ENCODE measurements around the gene LGALS3BP.

LGALS3BP gene

DNA sequence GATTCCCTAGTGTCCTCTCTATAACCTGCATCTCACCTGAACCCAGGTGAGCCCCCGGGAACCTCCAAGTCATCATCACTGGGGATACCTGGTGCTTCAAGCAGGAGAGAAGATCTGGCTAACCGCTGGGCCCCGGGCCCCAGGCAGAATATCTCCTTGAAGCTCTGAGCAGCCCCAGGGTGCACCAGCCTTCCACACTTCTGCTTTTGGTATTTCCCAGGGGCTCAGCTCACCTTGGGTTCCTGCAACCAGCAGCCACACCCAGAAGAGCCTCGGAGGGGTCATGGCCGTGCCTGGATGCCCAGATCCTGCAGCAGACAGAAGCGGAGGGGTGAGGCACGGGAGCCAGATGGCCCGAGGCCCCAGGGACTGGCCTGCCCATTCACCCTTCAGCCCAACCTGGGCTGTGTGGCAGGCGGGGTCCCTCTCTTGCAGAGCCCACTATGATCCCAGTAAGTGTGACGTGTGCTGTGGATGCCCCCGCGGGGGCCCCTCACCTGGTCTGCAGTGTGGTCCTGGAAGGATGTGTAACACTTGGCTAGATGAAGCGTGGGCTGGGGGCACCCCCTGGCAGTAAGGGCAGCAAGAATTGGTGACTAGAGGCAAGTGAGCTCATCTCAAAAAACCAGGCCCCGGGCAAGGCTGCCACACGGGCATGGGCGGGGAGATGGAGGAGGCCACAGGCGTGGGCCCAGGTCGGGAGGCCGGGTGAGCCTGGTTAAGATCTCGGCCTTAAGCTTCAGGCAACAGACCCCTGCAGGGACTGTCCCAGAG lies 2.6 kb downstream of the LGALS3BP start:
- H3K27ac ChIP-seq (ENCODE audit: low read depth, low read length, severe bottlenecking) = no peak overlapping the region
- H3K9me3 ChIP-seq (ENCODE audit: control insufficient read depth, low read length) = no peaks in the 10 kb centered on the region
- no peaks in the 10 kb centered on the region for H3K36me3 ChIP-seq (ENCODE audit: control insufficient read depth, insufficient read depth, low read length)
- no peak overlapping the region for H3K4me3 ChIP-seq (ENCODE audit: extremely low read depth, insufficient read depth, low read length, poor library complexity, severe bottlenecking)
- 90 to 95% methylated on average over 17 to 18 of the region's 20 CpGs for WGBS, 2 experiments (ENCODE audit: insufficient coverage in 2 of 2)
- peaks cover 5% of the 10 kb centered on the region for H3K4me1 ChIP-seq (ENCODE audit: control insufficient read depth, insufficient read depth, low read length, poor library complexity, severe bottlenecking)

DNA sequence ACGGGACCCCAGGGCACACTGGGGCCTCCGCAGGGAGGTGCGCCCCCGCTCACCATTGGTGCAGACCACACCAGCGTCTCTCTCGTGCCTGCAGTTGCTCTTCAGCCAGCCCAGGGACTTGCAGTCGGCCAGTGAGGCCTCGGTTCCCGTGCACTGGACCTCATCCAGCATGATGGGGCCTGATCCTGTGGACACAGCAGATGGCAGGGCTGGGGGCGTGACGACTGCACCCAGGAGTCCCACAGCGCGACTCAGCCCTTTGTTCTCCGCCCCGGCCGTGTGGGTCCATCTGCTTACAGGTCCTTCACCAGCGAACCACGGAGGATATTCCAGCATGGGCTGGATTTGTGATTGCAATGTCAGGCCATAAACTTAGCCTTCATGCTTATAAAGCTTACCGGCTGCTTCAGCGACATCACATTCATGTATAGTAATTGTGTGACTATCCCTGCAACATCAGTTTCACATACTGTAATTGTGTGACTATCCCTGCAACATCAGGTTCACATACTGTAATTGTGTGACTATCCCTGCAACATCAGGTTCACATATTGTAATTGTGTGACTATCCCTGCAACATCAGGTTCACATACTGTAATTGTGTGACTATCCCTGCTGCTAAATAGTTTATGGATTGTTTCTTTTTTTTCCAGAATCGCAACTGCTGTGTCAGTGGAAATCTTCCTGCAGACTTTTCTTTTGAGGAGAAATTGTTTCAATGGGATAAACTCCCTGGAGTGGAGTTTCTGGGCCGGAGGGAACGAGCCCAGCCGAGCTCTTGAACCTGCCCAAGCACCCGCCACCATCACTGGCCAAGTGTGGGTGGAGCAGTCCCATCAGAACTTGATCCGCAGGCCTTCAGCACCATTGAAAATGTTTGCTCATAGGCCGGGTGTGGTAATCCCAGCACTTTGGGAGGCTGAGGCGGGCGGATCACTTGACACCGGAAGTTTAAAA lies 4.8 kb downstream of the LGALS3BP start:
- H3K4me1 ChIP-seq (ENCODE audit: control insufficient read depth, insufficient read depth, low read length, poor library complexity, severe bottlenecking) = peaks cover 12% of the 10 kb centered on the region
- no peaks in the 10 kb centered on the region for H3K36me3 ChIP-seq (ENCODE audit: control insufficient read depth, insufficient read depth, low read length)
- no peak overlapping the region for H3K4me3 ChIP-seq (ENCODE audit: extremely low read depth, insufficient read depth, low read length, poor library complexity, severe bottlenecking)
- no peaks in the 10 kb centered on the region for H3K9me3 ChIP-seq (ENCODE audit: control insufficient read depth, low read length)
- WGBS, 2 experiments (ENCODE audit: insufficient coverage in 2 of 2) = 77 to 79% methylated on average over 27 of the region's 30 CpGs
- H3K27ac ChIP-seq (ENCODE audit: low read depth, low read length, severe bottlenecking) = no peak overlapping the region

DNA sequence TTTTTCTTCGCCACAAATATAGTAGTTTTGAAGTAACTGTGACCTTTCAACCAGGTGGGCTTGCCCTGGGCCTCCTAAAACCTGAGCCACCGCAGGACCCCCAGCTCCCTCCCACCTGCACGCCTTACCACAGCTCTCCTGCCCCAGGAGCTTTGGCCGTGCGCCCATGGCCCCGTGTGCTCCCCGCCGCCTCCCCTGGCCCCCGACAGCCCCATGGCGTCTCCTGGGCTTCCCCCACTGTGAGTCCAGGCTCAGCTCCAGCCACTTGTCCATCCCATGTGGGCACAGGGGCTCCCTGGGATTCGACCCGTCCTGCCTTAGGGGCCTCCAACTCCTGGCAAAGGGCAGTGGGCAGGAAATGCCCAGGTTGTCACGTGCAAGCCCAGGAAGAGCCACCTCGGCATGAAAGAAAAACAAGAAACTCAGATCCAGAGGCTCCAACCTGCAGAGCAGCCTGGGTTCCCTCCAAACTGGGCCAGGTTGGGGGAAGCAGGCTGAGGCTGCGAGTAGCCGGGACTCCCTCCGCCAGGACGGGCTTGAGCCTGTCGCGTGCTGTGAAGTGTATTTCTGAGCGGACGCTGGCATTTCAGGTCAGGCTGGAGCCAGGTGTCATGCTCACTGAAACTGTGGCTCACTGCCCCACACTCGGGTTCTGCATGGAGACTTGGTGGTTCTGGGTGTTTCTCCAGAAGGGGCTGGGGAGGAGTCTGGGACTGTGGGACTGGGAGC lies 5.8 kb downstream of the LGALS3BP start:
- H3K4me3 ChIP-seq (ENCODE audit: extremely low read depth, insufficient read depth, low read length, poor library complexity, severe bottlenecking) = no peak overlapping the region
- H3K36me3 ChIP-seq (ENCODE audit: control insufficient read depth, insufficient read depth, low read length) = no peaks in the 10 kb centered on the region
- H3K9me3 ChIP-seq (ENCODE audit: control insufficient read depth, low read length) = no peaks in the 10 kb centered on the region
- WGBS, 2 experiments (ENCODE audit: insufficient coverage in 2 of 2) = 96 to 100% methylated on average over 10 to 22 of the region's 23 CpGs
- peaks cover 12% of the 10 kb centered on the region for H3K4me1 ChIP-seq (ENCODE audit: control insufficient read depth, insufficient read depth, low read length, poor library complexity, severe bottlenecking)
- H3K27ac ChIP-seq (ENCODE audit: low read depth, low read length, severe bottlenecking) = no peak overlapping the region

DNA sequence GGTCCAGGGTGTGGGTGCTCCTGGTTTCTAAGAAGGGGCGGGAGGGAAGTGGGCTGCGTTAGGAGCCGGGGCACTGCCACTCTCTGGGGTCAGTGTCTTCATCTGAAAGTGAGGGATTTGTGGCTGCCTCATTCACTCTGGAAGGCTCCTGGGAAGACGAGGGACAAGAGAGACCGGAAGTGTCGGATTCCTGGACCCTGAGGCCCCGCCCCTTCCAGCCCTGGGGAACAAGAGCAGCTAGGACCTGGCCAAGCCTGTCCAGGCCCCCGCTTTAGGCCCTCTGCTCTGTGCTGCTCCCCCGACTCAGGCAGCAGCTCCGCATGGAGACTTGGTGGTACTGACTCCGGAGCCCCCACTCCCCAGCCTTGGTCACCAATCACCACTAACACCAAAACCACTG lies 6.5 kb downstream of the LGALS3BP start:
- WGBS, 2 experiments (ENCODE audit: insufficient coverage in 2 of 2) = 77 to 79% methylated on average over 8 to 11 of the region's 11 CpGs
- H3K4me3 ChIP-seq (ENCODE audit: extremely low read depth, insufficient read depth, low read length, poor library complexity, severe bottlenecking) = no peak overlapping the region
- peaks cover 12% of the 10 kb centered on the region for H3K4me1 ChIP-seq (ENCODE audit: control insufficient read depth, insufficient read depth, low read length, poor library complexity, severe bottlenecking)
- no peaks in the 10 kb centered on the region for H3K36me3 ChIP-seq (ENCODE audit: control insufficient read depth, insufficient read depth, low read length)
- H3K27ac ChIP-seq (ENCODE audit: low read depth, low read length, severe bottlenecking) = no peak overlapping the region
- no peaks in the 10 kb centered on the region for H3K9me3 ChIP-seq (ENCODE audit: control insufficient read depth, low read length)

DNA sequence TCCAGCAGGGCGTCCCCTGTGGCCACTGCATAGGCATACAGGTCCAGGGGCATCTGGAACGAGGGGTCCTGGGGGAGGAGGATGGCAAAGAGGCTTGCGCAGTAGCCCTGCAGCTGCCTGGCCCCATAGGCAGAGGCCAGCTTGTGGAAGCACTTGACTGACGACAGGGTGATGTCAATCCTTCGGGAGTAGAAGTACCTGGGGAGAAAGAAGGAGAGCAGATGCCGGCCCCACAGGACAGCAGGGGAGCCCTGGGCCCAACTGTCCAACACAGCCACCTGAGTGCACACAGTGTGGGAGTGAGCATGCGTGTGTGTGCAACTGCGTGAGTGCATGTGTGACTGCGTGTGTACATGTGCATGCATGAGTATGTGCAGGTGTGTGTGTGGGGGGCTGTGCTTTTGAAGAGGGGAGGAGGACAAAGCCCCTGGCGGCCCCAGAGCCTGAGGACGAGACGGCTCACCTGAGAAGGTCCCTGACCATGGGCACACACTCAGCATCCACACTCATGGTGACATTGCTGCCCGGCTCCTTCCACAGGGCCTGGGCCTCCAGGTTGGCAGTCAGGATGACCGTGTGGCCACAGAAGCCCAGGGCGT lies 7.1 kb downstream of the LGALS3BP start:
- Histone ChIP-seq H3K27ac (ENCODE audit: low read depth, low read length, severe bottlenecking) (no peak overlapping the region), H3K4me3 (ENCODE audit: extremely low read depth, insufficient read depth, low read length, poor library complexity, severe bottlenecking) (no peak overlapping the region), H3K4me1 (ENCODE audit: control insufficient read depth, insufficient read depth, low read length, poor library complexity, severe bottlenecking) (peaks cover 12% of the 10 kb centered on the region), H3K9me3 (ENCODE audit: control insufficient read depth, low read length) (no peaks in the 10 kb centered on the region), H3K36me3 (ENCODE audit: control insufficient read depth, insufficient read depth, low read length) (no peaks in the 10 kb centered on the region)
- WGBS, 2 experiments (ENCODE audit: insufficient coverage in 2 of 2) = 90% methylated on average over 11 to 12 of the region's 15 CpGs

DNA sequence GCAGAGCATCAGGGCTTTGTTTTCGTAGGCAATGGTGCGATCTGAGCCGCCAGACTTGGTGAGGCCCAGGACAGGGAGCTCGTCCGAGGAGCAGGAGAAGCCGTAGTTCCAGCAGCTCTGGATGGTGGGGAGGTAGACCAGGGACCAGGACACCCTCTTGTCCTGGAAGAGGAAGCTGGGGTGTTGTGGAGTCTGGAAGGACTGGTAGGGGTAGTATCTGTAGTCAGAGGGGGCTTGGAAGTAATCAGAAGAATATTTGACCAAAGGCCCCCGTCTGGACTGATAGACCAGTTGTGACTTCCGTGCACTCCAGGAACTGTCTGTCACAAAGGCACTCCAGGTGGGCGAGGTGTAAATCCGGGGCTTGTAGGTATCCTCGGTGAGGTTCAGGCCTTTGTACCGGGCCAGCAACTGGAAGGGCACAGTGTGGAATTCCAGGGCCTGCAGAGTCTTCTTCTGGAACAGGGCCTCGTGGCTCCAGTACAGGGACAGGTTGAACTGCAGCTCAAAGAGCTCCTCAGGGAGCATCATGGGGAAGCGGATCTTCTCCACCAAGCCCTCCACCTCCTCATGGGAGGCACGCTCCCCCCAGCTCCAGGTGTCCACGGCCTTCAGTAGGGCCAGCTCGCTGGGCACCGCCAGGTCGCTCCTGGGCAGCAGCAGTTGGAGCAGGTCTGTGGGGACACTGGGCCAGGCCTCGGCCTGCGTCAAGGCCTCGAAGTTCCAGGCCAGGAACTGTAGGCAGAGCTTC lies 7.8 kb downstream of the LGALS3BP start:
- H3K9me3 ChIP-seq (ENCODE audit: control insufficient read depth, low read length) = no peaks in the 10 kb centered on the region
- H3K4me3 ChIP-seq (ENCODE audit: extremely low read depth, insufficient read depth, low read length, poor library complexity, severe bottlenecking) = no peak overlapping the region
- H3K4me1 ChIP-seq (ENCODE audit: control insufficient read depth, insufficient read depth, low read length, poor library complexity, severe bottlenecking) = peaks cover 12% of the 10 kb centered on the region
- no peak overlapping the region for H3K27ac ChIP-seq (ENCODE audit: low read depth, low read length, severe bottlenecking)
- H3K36me3 ChIP-seq (ENCODE audit: control insufficient read depth, insufficient read depth, low read length) = no peaks in the 10 kb centered on the region
- 84 to 86% methylated on average over 22 of the region's 22 CpGs for WGBS, 2 experiments (ENCODE audit: insufficient coverage in 2 of 2)

DNA sequence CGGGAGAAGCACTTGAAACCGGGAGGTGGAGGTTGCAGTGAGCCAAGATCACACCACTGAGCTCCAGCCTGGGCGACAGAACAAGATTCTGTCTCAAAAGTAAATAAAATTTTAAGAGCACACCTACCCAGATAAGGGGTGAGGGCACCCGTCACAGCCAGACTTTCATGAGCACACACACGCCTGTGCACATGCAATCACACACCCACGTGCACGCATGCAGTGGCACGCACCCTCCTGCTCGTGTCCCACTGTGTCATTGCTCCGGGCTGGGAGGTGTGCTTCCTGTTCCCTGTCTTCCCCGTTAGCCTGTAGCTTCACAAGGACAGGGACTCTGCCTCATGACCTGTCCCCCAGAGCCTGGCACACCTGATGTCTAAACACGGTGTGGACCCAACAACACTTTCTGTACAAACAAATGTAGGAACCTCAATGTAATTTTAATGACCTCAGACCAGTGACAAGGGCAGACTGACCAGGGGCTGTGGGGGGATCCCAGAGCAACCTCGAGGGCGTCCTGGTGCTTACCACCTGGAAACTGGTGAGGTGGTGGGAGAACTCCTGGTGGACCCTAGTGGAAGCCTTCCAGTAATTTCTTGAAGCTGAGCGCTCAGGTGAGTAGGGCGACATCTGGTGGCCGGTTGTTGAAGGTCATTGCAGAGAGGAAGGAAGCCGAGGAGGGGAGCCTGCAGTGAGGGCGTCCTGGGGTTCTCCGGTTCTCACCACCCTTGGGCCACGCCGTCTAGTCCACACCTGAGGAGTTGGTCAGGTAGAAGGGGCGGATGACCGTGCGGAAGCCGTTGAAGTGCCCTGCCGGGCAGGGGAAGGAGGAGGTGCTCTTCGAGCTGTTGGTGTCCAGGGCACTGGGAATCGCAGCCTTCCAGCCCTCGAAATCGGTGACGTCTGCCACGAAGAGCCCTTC lies 8.6 kb downstream of the LGALS3BP start:
- Histone ChIP-seq H3K27ac (ENCODE audit: low read depth, low read length, severe bottlenecking) (no peak overlapping the region), H3K4me3 (ENCODE audit: extremely low read depth, insufficient read depth, low read length, poor library complexity, severe bottlenecking) (no peak overlapping the region), H3K36me3 (ENCODE audit: control insufficient read depth, insufficient read depth, low read length) (no peaks in the 10 kb centered on the region), H3K9me3 (ENCODE audit: control insufficient read depth, low read length) (no peaks in the 10 kb centered on the region), H3K4me1 (ENCODE audit: control insufficient read depth, insufficient read depth, low read length, poor library complexity, severe bottlenecking) (peaks cover 12% of the 10 kb centered on the region)
- 58 to 62% methylated on average over 29 to 32 of the region's 33 CpGs for WGBS, 2 experiments (ENCODE audit: insufficient coverage in 2 of 2)

DNA sequence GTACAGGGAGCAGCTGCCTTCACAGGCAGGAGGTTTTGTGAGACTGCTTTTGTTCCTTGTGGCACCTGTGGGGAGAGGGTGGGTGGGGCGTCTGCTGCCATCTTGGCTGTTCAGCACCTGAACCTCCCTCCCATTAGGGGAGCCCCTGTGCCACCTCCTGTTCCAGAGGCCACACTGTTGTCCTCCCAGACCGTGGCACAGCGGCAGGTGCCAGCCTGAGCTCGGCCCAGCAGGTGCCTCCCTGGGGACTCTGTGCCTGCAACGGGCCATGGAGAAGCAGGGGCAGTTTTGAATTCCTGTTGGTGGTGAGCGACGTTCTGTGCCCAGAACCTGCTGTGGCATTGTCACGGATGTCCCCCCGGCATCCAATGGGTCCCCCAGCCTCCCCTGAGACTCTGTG lies 9.9 kb downstream of the LGALS3BP start:
- H3K9me3 ChIP-seq (ENCODE audit: control insufficient read depth, low read length) = no peaks in the 10 kb centered on the region
- no peaks in the 10 kb centered on the region for H3K36me3 ChIP-seq (ENCODE audit: control insufficient read depth, insufficient read depth, low read length)
- H3K4me3 ChIP-seq (ENCODE audit: extremely low read depth, insufficient read depth, low read length, poor library complexity, severe bottlenecking) = no peak overlapping the region
- H3K4me1 ChIP-seq (ENCODE audit: control insufficient read depth, insufficient read depth, low read length, poor library complexity, severe bottlenecking) = peaks cover 12% of the 10 kb centered on the region
- WGBS, 2 experiments (ENCODE audit: insufficient coverage in 2 of 2) = 93 to 94% methylated on average over 6 to 8 of the region's 9 CpGs
- no peak overlapping the region for H3K27ac ChIP-seq (ENCODE audit: low read depth, low read length, severe bottlenecking)

DNA sequence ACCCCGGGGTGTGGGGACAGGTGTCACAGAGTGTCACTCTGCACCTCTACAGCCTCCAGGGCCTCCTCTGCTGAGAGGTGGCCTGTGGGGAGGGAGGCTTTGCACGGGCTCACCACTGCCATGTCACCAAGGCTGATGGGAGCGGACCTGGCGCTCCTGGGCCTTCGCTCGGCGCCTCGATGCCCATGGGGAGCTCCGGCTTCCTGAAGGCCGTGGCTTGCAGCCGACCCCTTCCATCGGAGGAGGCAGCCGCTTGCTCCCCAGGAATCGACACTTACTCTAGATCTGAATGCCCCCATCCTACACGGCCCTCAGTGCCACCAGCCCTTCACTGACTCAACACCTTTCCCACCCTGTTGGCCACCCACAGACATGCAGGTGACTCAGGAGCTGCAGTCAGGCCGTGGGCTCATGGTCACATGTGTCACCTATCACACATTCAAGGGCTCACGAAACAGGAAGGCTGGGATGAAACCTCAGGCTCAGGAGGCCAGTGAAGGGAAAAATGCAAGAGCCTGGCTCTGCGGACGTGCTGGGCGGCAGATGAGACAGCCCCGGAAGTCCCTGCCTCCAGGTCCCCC lies 11.9 kb downstream of the LGALS3BP start:
- peaks cover 7% of the 10 kb centered on the region for H3K4me1 ChIP-seq (ENCODE audit: control insufficient read depth, insufficient read depth, low read length, poor library complexity, severe bottlenecking)
- no peaks in the 10 kb centered on the region for H3K9me3 ChIP-seq (ENCODE audit: control insufficient read depth, low read length)
- no peak overlapping the region for H3K27ac ChIP-seq (ENCODE audit: low read depth, low read length, severe bottlenecking)
- WGBS, 2 experiments (ENCODE audit: insufficient coverage in 2 of 2) = 93 to 95% methylated on average over 19 of the region's 21 CpGs
- no peaks in the 10 kb centered on the region for H3K36me3 ChIP-seq (ENCODE audit: control insufficient read depth, insufficient read depth, low read length)
- no peak overlapping the region for H3K4me3 ChIP-seq (ENCODE audit: extremely low read depth, insufficient read depth, low read length, poor library complexity, severe bottlenecking)

All from mesodermal cell (in vitro differentiated cells).